ENCODE data around the gene TKT.

The TKT gene

DNA sequence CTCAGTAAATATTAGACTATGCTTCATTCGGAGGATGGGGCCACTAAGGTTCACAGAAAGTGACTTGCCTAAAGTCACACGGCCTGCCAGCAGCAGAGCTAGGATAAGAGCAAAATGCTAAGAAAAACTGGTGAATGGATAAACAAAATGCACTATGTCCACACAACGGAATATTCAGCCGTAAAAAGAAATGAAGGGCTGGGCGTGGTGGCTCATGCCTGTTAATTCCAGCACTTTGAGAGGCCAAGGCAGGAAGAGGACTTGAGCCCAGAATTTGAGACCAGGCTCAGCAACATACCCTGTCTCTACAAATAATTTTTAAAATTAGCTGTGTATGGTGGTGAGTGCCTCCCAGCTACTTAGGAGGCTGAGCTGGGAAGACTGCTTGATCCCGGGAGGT, 7.7 kb downstream of the TKT start:
- TF ChIP-seq, protein P1, sequence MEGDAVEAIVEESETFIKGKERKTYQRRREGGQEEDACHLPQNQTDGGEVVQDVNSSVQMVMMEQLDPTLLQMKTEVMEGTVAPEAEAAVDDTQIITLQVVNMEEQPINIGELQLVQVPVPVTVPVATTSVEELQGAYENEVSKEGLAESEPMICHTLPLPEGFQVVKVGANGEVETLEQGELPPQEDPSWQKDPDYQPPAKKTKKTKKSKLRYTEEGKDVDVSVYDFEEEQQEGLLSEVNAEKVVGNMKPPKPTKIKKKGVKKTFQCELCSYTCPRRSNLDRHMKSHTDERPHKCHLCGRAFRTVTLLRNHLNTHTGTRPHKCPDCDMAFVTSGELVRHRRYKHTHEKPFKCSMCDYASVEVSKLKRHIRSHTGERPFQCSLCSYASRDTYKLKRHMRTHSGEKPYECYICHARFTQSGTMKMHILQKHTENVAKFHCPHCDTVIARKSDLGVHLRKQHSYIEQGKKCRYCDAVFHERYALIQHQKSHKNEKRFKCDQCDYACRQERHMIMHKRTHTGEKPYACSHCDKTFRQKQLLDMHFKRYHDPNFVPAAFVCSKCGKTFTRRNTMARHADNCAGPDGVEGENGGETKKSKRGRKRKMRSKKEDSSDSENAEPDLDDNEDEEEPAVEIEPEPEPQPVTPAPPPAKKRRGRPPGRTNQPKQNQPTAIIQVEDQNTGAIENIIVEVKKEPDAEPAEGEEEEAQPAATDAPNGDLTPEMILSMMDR (IDR thresholded peaks at IDR 0.05; ENCODE audit: low read depth, low read length, missing control alignments), result no peak
- DNase-seq (ENCODE audit: extremely low read depth, low read depth), result no peak
- H3K4me3 ChIP-seq (replicated peaks; ENCODE audit: low read depth, low read length), result no peak overlapping the region

DNA sequence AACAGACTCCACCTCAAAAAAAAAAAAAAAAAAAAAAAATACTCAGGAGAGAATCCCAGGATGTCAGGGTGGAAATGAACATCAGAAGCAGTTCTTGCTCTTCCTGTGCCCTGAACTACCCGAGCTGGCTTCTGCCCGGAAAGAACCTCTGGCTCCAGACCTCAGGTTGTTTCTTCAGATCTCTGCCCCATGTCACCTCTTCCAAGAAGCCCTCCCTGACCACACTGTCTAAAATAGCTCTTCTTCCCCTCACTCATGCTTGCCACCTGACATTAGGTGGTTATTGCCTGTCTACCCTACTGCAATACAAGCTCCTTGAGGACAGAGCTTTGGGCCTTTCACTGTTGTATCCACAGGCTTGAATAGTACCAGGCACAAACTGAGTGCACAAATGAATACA, 8.2 kb downstream of the TKT start:
- TF ChIP-seq, protein P1 (IDR thresholded peaks at IDR 0.05; ENCODE audit: low read depth, low read length, missing control alignments), result no peak
- no peak overlapping the region for H3K4me3 ChIP-seq (replicated peaks; ENCODE audit: low read depth, low read length)
- DNase-seq (ENCODE audit: extremely low read depth, low read depth), result no peak

DNA sequence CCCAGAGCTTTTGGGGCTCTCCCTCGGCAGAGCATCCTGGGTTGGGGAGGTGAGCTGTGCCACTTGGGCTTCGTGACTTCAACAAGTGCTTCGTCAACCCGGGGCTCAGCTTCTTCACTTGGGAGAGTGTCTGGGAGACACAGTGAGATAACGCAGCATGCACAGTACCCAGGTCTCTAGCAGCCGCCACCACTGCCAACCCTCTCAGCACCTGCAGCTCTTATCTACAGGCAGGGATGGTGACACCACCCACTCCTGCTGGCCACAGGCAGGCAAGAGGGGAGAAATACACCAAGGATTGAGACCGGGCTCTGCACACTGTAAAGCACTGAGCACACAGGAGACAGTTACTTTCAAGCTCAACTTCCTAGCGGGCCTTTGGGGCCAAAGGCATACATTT, 11.6 kb downstream of the TKT start:
- no peak overlapping the region for H3K4me3 ChIP-seq (replicated peaks; ENCODE audit: low read depth, low read length)
- TF ChIP-seq, protein P1 (IDR thresholded peaks at IDR 0.05; ENCODE audit: low read depth, low read length, missing control alignments), result no peak
- DNase-seq (ENCODE audit: extremely low read depth, low read depth), result no peak

DNA sequence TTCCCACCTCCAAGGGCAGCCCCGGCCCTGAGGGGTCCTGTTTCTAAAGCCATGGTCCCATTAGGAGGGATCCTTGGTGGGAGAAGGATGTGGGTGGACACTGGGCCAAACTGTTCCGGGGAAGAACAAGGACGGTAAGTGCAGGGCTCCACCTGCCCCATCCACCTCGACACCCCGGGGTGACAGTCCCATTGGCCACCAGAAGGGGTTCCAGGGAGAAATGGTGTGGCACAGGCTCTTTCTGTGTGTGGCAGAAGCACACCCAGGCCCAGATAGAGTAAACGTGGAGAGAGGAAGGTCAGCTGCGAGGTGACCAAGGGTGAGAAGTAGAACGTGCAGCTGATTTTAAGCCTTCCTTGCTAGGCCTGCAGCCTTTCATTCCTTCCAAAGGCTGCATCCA, 12.0 kb downstream of the TKT start:
- H3K4me3 ChIP-seq (replicated peaks; ENCODE audit: low read depth, low read length), result no peak overlapping the region
- TF ChIP-seq, protein P1 (IDR thresholded peaks at IDR 0.05; ENCODE audit: low read depth, low read length, missing control alignments), result no peak
- no peak for DNase-seq (ENCODE audit: extremely low read depth, low read depth)

DNA sequence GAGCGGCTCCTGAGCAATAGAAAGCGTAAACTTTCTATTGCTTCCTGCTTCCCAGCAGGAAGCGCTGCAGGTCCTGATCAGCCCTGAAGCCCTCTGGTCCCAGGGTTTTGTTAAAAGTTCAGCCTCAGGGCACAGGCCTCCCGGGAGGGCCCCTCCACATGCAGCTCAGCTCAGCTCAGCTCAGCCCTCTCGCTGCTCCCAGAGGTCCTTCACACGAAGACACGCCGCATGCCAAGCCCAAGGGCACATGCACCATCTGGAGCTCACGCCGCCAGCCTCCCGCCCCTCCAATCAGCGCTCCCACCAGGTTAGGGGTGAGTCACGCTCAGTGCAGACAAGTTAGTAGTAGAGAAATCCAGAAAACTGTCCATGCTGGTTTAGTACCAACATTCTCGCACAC, 12.7 kb downstream of the TKT start:
- TF ChIP-seq, protein P1 (IDR thresholded peaks at IDR 0.05; ENCODE audit: low read depth, low read length, missing control alignments), result no peak
- no peak overlapping the region for H3K4me3 ChIP-seq (replicated peaks; ENCODE audit: low read depth, low read length)
- peak; percentile 70 for DNase-seq (ENCODE audit: extremely low read depth, low read depth)

DNA sequence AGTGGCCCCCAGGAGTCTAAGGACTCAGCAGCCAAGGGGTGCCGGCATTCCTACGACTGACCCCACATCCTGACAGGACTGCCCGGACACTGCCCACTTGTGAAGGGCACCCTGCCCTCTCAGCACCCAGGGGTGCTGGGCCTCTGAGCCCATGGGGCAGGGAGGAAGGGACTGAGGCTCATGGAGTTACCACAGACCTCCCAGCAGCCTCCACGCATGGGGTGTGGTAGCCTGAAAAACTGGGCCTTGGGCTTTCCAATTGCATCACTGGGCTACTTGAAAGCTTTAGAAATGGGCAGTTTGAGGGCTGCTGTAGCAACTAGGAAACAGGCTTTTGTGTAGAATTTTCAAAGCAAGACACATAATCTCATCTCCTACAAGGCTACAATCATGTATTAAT, 13.2 kb downstream of the TKT start:
- no peak for DNase-seq (ENCODE audit: extremely low read depth, low read depth)
- no peak overlapping the region for H3K4me3 ChIP-seq (replicated peaks; ENCODE audit: low read depth, low read length)
- TF ChIP-seq, protein P1 (IDR thresholded peaks at IDR 0.05; ENCODE audit: low read depth, low read length, missing control alignments), result no peak

DNA sequence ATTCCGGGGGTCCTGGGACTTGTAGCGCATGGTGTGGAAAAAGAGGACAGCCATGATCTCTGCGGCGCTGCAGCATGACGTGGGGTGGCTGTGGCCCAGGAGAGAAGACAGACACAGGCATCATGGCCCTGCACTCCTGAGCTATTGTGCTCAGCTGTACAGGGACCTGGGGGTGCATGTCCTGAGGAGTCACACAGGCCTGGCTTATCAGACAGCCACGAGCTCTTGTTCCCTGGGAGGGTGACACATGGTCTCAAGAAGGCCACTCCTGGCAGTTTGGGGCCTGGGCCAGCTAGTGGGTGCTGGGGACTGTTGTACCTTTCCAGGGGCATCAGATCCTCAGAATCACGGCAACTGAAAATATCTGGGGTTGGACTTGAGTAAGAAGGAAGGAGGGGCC, 13.7 kb downstream of the TKT start:
- H3K4me3 ChIP-seq (replicated peaks; ENCODE audit: low read depth, low read length), result no peak overlapping the region
- TF ChIP-seq, protein P1 (IDR thresholded peaks at IDR 0.05; ENCODE audit: low read depth, low read length, missing control alignments), result no peak

More for the DNA sequence above, 13.7 kb downstream of the TKT start:
- DNase-seq (ENCODE audit: extremely low read depth, low read depth), result no peak

All from HFF-Myc (cell line).